Measurements from ENCODE around the gene TLE4.

The TLE4 gene

GRCh38 chr9:79581794-79582193, 10.0 kb downstream of the TLE4 start:
- no peak for TF ChIP-seq CTCF (IDR thresholded peaks at IDR 0.05; ENCODE audit: low read length)
- TF ChIP-seq EZH2phosphoT487 (IDR thresholded peaks at IDR 0.05; ENCODE audit: low read length) = no peak
- TF ChIP-seq EZH2 (optimal IDR thresholded peaks at IDR 0.05; ENCODE audit: low read depth, low read length) = no peak
- no peaks in the 10 kb centered on the region for H3K9me3 ChIP-seq (replicated peaks; ENCODE audit: insufficient read depth, low read length)
- H4K20me1 ChIP-seq (ENCODE audit: insufficient read depth, low read length) = no peaks in the 10 kb centered on the region
- no peak overlapping the region for H3K9ac ChIP-seq (ENCODE audit: low read length)
- H3K27me3 ChIP-seq (replicated peaks; ENCODE audit: insufficient read depth, low read length) = no peaks in the 10 kb centered on the region
- H3K4me2 ChIP-seq (ENCODE audit: low read depth, low read length) = no peak overlapping the region
- H3K4me3 ChIP-seq (ENCODE audit: low read length) = no peak overlapping the region
- no peaks in the 10 kb centered on the region for H3K4me1 ChIP-seq (ENCODE audit: low read length)
- H3K27ac ChIP-seq (ENCODE audit: low read length) = no peak overlapping the region
- no peak for DNase-seq
- no peaks in the 10 kb centered on the region for H3F3A ChIP-seq (ENCODE audit: insufficient read depth, low read length)
- H3K9me2 ChIP-seq (replicated peaks; ENCODE audit: insufficient read depth, low read length) = no peaks in the 10 kb centered on the region
- no peaks in the 10 kb centered on the region for H3K79me2 ChIP-seq (ENCODE audit: low read length)
- no peak overlapping the region for H2AFZ ChIP-seq (ENCODE audit: low read length)
- no peaks in the 10 kb centered on the region for H3K36me3 ChIP-seq (replicated peaks; ENCODE audit: insufficient read depth, low read length)

GRCh38 chr9:79583952-79584654, 12.3 kb downstream of the TLE4 start:
- DNase-seq = no peak
- Histone ChIP-seq H3F3A (ENCODE audit: insufficient read depth, low read length) (no peaks in the 10 kb centered on the region), H3K27me3 (replicated peaks; ENCODE audit: insufficient read depth, low read length) (no peaks in the 10 kb centered on the region)

GRCh38 chr9:79584655-79584982, 12.9 kb downstream of the TLE4 start:
- H3K9me3 ChIP-seq (replicated peaks; ENCODE audit: insufficient read depth, low read length) = no peaks in the 10 kb centered on the region
- no peaks in the 10 kb centered on the region for H3K36me3 ChIP-seq (replicated peaks; ENCODE audit: insufficient read depth, low read length)
- no peak overlapping the region for H3K9ac ChIP-seq (ENCODE audit: low read length)
- H3K4me1 ChIP-seq (ENCODE audit: low read length) = no peaks in the 10 kb centered on the region
- no peak overlapping the region for H3K27ac ChIP-seq (ENCODE audit: low read length)
- no peak overlapping the region for H3K4me3 ChIP-seq (ENCODE audit: low read length)
- no peak overlapping the region for H2AFZ ChIP-seq (ENCODE audit: low read length)
- H3K4me2 ChIP-seq (ENCODE audit: low read depth, low read length) = no peak overlapping the region
- H3K27me3 ChIP-seq (replicated peaks; ENCODE audit: insufficient read depth, low read length) = no peaks in the 10 kb centered on the region
- H3K9me2 ChIP-seq (replicated peaks; ENCODE audit: insufficient read depth, low read length) = no peaks in the 10 kb centered on the region
- no peaks in the 10 kb centered on the region for H3F3A ChIP-seq (ENCODE audit: insufficient read depth, low read length)
- no peaks in the 10 kb centered on the region for H3K79me2 ChIP-seq (ENCODE audit: low read length)
- no peaks in the 10 kb centered on the region for H4K20me1 ChIP-seq (ENCODE audit: insufficient read depth, low read length)
- no peak for DNase-seq
- TF ChIP-seq EZH2phosphoT487 (IDR thresholded peaks at IDR 0.05; ENCODE audit: low read length) = no peak
- no peak for TF ChIP-seq EZH2 (optimal IDR thresholded peaks at IDR 0.05; ENCODE audit: low read depth, low read length)
- TF ChIP-seq CTCF (IDR thresholded peaks at IDR 0.05; ENCODE audit: low read length) = no peak

More at GRCh38 chr9:79583952-79584654, 12.3 kb downstream of the TLE4 start:
- no peaks in the 10 kb centered on the region for H3K36me3 ChIP-seq (replicated peaks; ENCODE audit: insufficient read depth, low read length)
- H4K20me1 ChIP-seq (ENCODE audit: insufficient read depth, low read length) = no peaks in the 10 kb centered on the region
- H3K9me3 ChIP-seq (replicated peaks; ENCODE audit: insufficient read depth, low read length) = no peaks in the 10 kb centered on the region
- H3K9ac ChIP-seq (ENCODE audit: low read length) = no peak overlapping the region
- H3K4me1 ChIP-seq (ENCODE audit: low read length) = no peaks in the 10 kb centered on the region
- H3K79me2 ChIP-seq (ENCODE audit: low read length) = no peaks in the 10 kb centered on the region
- H2AFZ ChIP-seq (ENCODE audit: low read length) = no peak overlapping the region
- H3K4me2 ChIP-seq (ENCODE audit: low read depth, low read length) = no peak overlapping the region
- H3K27ac ChIP-seq (ENCODE audit: low read length) = no peak overlapping the region
- H3K9me2 ChIP-seq (replicated peaks; ENCODE audit: insufficient read depth, low read length) = no peaks in the 10 kb centered on the region
- no peak overlapping the region for H3K4me3 ChIP-seq (ENCODE audit: low read length)
- no peak for TF ChIP-seq EZH2phosphoT487 (IDR thresholded peaks at IDR 0.05; ENCODE audit: low read length)
- TF ChIP-seq EZH2 (optimal IDR thresholded peaks at IDR 0.05; ENCODE audit: low read depth, low read length) = no peak
- no peak for TF ChIP-seq CTCF (IDR thresholded peaks at IDR 0.05; ENCODE audit: low read length)
